ENCODE results near the gene PEX11A.

Gene PEX11A

GRCh38 chr15:89653578-89653977 is 37.0 kb downstream of the PEX11A start:
- Histone ChIP-seq H3K9me3 (ENCODE audit: severe bottlenecking) (no peaks in the 10 kb centered on the region), H3K4me3 (ENCODE audit: low read depth, low read length) (no peak overlapping the region), H3K27me3 (ENCODE audit: insufficient read depth, low read depth, severe bottlenecking) (no peaks in the 10 kb centered on the region), H3K27ac (no peak overlapping the region), H3K36me3 (peaks cover 12% of the 10 kb centered on the region; the same call in 1 of the 2 replicates)
- no peak for TF ChIP-seq CTCF (IDR thresholded peaks at IDR 0.05; ENCODE audit: low read depth, low read length)
- DNase-seq = no peak

- no peak for TF ChIP-seq CTCF (IDR thresholded peaks at IDR 0.05; ENCODE audit: low read depth, low read length)
- Histone ChIP-seq H3K27ac (no peak overlapping the region), H3K36me3 (peaks cover 12% of the 10 kb centered on the region; the same call in 1 of the 2 replicates), H3K9me3 (ENCODE audit: severe bottlenecking) (no peaks in the 10 kb centered on the region), H3K4me3 (ENCODE audit: low read depth, low read length) (no peak overlapping the region), H3K27me3 (ENCODE audit: insufficient read depth, low read depth, severe bottlenecking) (no peaks in the 10 kb centered on the region)
- DNase-seq = no peak
Observed at GRCh38 chr15:89652666-89653065, 37.9 kb downstream of the PEX11A start.

GRCh38 chr15:89652131-89652530 is 38.4 kb downstream of the PEX11A start:
- peaks cover 12% of the 10 kb centered on the region; the same call in 1 of the 2 replicates for H3K36me3 ChIP-seq
- no peaks in the 10 kb centered on the region for H3K9me3 ChIP-seq (ENCODE audit: severe bottlenecking)
- H3K27ac ChIP-seq = no peak overlapping the region
- TF ChIP-seq CTCF (IDR thresholded peaks at IDR 0.05; ENCODE audit: low read depth, low read length) = no peak
- no peaks in the 10 kb centered on the region for H3K27me3 ChIP-seq (ENCODE audit: insufficient read depth, low read depth, severe bottlenecking)
- DNase-seq = no peak
- H3K4me3 ChIP-seq (ENCODE audit: low read depth, low read length) = no peak overlapping the region

GRCh38 chr15:89649716-89650115 is 40.8 kb downstream of the PEX11A start:
- H3K36me3 ChIP-seq = peaks cover 23% of the 10 kb centered on the region
- H3K9me3 ChIP-seq (ENCODE audit: severe bottlenecking) = no peaks in the 10 kb centered on the region
- H3K27me3 ChIP-seq (ENCODE audit: insufficient read depth, low read depth, severe bottlenecking) = no peaks in the 10 kb centered on the region
- no peak for DNase-seq
- TF ChIP-seq CTCF (IDR thresholded peaks at IDR 0.05; ENCODE audit: low read depth, low read length) = no peak
- H3K27ac ChIP-seq = no peak overlapping the region
- H3K4me3 ChIP-seq (ENCODE audit: low read depth, low read length) = no peak overlapping the region

- H3K4me3 ChIP-seq (ENCODE audit: low read depth, low read length) = no peak overlapping the region
- no peak for TF ChIP-seq CTCF (IDR thresholded peaks at IDR 0.05; ENCODE audit: low read depth, low read length)
- H3K9me3 ChIP-seq (ENCODE audit: severe bottlenecking) = no peaks in the 10 kb centered on the region
- H3K27ac ChIP-seq = no peak overlapping the region
- no peak for DNase-seq
- H3K36me3 ChIP-seq = peaks cover 24% of the 10 kb centered on the region
- no peaks in the 10 kb centered on the region for H3K27me3 ChIP-seq (ENCODE audit: insufficient read depth, low read depth, severe bottlenecking)
Observed at GRCh38 chr15:89649013-89649625, 41.4 kb downstream of the PEX11A start.
